HepG2 (cell line): ENCODE results near the gene SIX5. TPM values are rescaled to one million over a fixed set of nuclear protein-coding genes. Genes with fewer than 3 reads are reported as not detected.

Experiments used
- CREB1 ChIP-seq, 2 experiments: fragments of 450-650 bp in 1 of 2; IDR thresholded peaks; 2 replicates each; pipeline ENCODE4 v1.6.1; 2016 to 2017; ENCODE audit warnings: control low read depth in 1 of 2, mild to moderate bottlenecking in 1 of 2, missing compliant biosample characterization in 1 of 2, missing genetic modification characterization in 1 of 2
- CSRNP2 ChIP-seq: sonication (generic); formaldehyde crosslinking; conservative IDR thresholded peaks from 2 replicates; pipeline ENCODE4 v1.8.0; 2022; ENCODE audit warnings: low read depth, missing genetic modification reagents
- DBP ChIP-seq: sonication (generic); formaldehyde crosslinking; IDR thresholded peaks from 2 replicates; pipeline ENCODE4 v1.4.0; 2020; ENCODE audit warnings: missing genetic modification reagents; ENCODE audit errors: not compliant biosample characterization
- DPF2 ChIP-seq: sonication (generic); formaldehyde crosslinking; IDR thresholded peaks from 2 replicates; pipeline ENCODE4 v1.4.0; 2020; ENCODE audit warnings: mild to moderate bottlenecking, low read depth, missing genetic modification reagents, borderline replicate concordance
- NFIB ChIP-seq: sonication (generic); formaldehyde crosslinking; IDR thresholded peaks from 2 replicates; pipeline ENCODE4 v1.9.0; 2021; ENCODE audit warnings: missing genetic modification reagents, mild to moderate bottlenecking, borderline replicate concordance
- PAWR ChIP-seq: sonication (generic); formaldehyde crosslinking; IDR thresholded peaks from 2 replicates; pipeline ENCODE4 v1.4.0; 2020; ENCODE audit warnings: missing genetic modification reagents, mild to moderate bottlenecking, borderline replicate concordance
- PCBP2 ChIP-seq: fragments of 200-400 bp; formaldehyde crosslinking; optimal IDR thresholded peaks from 2 replicates; pipeline ENCODE3; 2018; ENCODE audit warnings: low read length, low read depth; ENCODE audit not compliant: poor library complexity, severe bottlenecking
- SCMH1 ChIP-seq: sonication (generic); formaldehyde crosslinking; IDR thresholded peaks from 2 replicates; pipeline ENCODE4 v1.9.0; 2021; ENCODE audit warnings: missing genetic modification reagents, mild to moderate bottlenecking, borderline replicate concordance
- SSRP1 ChIP-seq: IDR thresholded peaks from 2 replicates; pipeline ENCODE4 v1.6.1; 2016; ENCODE audit warnings: control low read depth
- SYNCRIP ChIP-seq: fragments of 200-400 bp; formaldehyde crosslinking; IDR thresholded peaks from 2 replicates; pipeline ENCODE4 v1.6.1; 2018; ENCODE audit warnings: mild to moderate bottlenecking, low read depth, low read length; ENCODE audit not compliant: insufficient read depth
- ZMYM3 ChIP-seq: sonication (generic); formaldehyde crosslinking; IDR thresholded peaks from 2 replicates; pipeline ENCODE4 v1.5.1; 2020; ENCODE audit warnings: mild to moderate bottlenecking, missing genetic modification reagents
- ZMYM4 ChIP-seq: sonication (generic); formaldehyde crosslinking; IDR thresholded peaks from 2 replicates; pipeline ENCODE4 v1.8.1; 2023; ENCODE audit warnings: mild to moderate bottlenecking, missing genetic modification reagents
- ZNF138 ChIP-seq: sonication (generic); formaldehyde crosslinking; IDR thresholded peaks from 2 replicates; pipeline ENCODE4 v1.5.0; 2020; ENCODE audit warnings: mild to moderate bottlenecking, low read depth, missing genetic modification reagents
- ZSCAN12 ChIP-seq: sonication (generic); formaldehyde crosslinking; IDR thresholded peaks from 2 replicates; pipeline ENCODE4 v1.9.0; 2021; ENCODE audit warnings: mild to moderate bottlenecking, missing genetic modification reagents
- polyA plus RNA-seq, 8 experiments: library from polyadenylated mRNA; depleted of rRNA in 3 of 8; stranded (reverse) in 7 of 8; unstranded in 1 of 8; fragments of >200 nt; fragmentation: Illumina TruSeq in 4 of 8; extraction: Trizol in 4 of 8; gene quantifications; 2 replicates each; pipeline versions ENCODE4 v1.2.1 to v1.2.3, GENCODE V29; 2011 to 2016; ENCODE audit warnings: low read depth in 4 of 8, missing spikeins in 1 of 8, mixed read lengths in 1 of 8; ENCODE audit not compliant: insufficient read depth in 1 of 8
- total RNA-seq, 5 experiments: library from RNA; depleted of rRNA; stranded (reverse); fragments of >200 nt; fragmentation: Illumina TruSeq; extraction: Trizol; gene quantifications; 2 replicates each; pipeline ENCODE4 v1.2.3, GENCODE V29; 2016; ENCODE audit warnings: low read depth in 1 of 5
- TF ChIP-seq, protein P1 (sequence below): sonication (generic); formaldehyde crosslinking; IDR thresholded peaks from 2 replicates; pipeline ENCODE4 v1.4.0; 2020; ENCODE audit warnings: missing genetic modification reagents, borderline replicate concordance
- TF ChIP-seq, protein P2 (sequence below): sonication (generic); formaldehyde crosslinking; conservative IDR thresholded peaks from 2 replicates; pipeline ENCODE4 v1.4.0; 2020; ENCODE audit warnings: missing genetic modification reagents
- TF ChIP-seq, protein P3 (sequence below): sonication (generic); formaldehyde crosslinking; IDR thresholded peaks from 2 replicates; pipeline ENCODE4 v1.8.0; 2022; ENCODE audit warnings: mild to moderate bottlenecking, missing genetic modification reagents; ENCODE audit not compliant: insufficient replicate concordance

SIX5 gene
- total and polyA plus RNA-seq, 2 of the 13 experiments (the other 11 are each of a cell fraction or from before 2014, with no cell fraction given): 7.7 to 10.5 TPM

GRCh38 chr19:45770192-45771101 lies 1.4 kb upstream of the SIX5 start (continued):
- TF ChIP-seq PCBP2 (no peak), SYNCRIP (no peak), NFIB (CRISPR knock-in tag) (no peak), ZNF138 (CRISPR knock-in tag) (0 out of 2 replicates have a peak, but pooled peaks have one; percentile 66), ZMYM3 (no peak), PAWR (CRISPR knock-in tag) (0 out of 2 replicates have a peak, but pooled peaks have one; percentile 52), ZSCAN12 (CRISPR knock-in tag) (no peak), DPF2 (no peak), CSRNP2 (CRISPR knock-in tag) (no peak), SSRP1 (no peak), SCMH1 (no peak), CREB1 (IDR thresholded peaks at IDR 0.05) (peak; percentile 75), CREB1 (CRISPR knock-in tag; IDR thresholded peaks at IDR 0.05) (peak; percentile 45; the same call in 1 of the 2 replicates), DBP (CRISPR knock-in tag) (no peak), ZMYM4 (CRISPR knock-in tag) (peak; percentile 60)
- TF ChIP-seq, protein P1, sequence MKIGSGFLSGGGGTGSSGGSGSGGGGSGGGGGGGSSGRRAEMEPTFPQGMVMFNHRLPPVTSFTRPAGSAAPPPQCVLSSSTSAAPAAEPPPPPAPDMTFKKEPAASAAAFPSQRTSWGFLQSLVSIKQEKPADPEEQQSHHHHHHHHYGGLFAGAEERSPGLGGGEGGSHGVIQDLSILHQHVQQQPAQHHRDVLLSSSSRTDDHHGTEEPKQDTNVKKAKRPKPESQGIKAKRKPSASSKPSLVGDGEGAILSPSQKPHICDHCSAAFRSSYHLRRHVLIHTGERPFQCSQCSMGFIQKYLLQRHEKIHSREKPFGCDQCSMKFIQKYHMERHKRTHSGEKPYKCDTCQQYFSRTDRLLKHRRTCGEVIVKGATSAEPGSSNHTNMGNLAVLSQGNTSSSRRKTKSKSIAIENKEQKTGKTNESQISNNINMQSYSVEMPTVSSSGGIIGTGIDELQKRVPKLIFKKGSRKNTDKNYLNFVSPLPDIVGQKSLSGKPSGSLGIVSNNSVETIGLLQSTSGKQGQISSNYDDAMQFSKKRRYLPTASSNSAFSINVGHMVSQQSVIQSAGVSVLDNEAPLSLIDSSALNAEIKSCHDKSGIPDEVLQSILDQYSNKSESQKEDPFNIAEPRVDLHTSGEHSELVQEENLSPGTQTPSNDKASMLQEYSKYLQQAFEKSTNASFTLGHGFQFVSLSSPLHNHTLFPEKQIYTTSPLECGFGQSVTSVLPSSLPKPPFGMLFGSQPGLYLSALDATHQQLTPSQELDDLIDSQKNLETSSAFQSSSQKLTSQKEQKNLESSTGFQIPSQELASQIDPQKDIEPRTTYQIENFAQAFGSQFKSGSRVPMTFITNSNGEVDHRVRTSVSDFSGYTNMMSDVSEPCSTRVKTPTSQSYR (CRISPR knock-in tag): peak; percentile 6; the same call in 1 of the 2 replicates
- TF ChIP-seq, protein P2, sequence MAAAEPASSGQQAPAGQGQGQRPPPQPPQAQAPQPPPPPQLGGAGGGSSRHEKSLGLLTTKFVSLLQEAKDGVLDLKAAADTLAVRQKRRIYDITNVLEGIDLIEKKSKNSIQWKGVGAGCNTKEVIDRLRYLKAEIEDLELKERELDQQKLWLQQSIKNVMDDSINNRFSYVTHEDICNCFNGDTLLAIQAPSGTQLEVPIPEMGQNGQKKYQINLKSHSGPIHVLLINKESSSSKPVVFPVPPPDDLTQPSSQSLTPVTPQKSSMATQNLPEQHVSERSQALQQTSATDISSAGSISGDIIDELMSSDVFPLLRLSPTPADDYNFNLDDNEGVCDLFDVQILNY (CRISPR knock-in tag): no peak
- TF ChIP-seq, protein P3, sequence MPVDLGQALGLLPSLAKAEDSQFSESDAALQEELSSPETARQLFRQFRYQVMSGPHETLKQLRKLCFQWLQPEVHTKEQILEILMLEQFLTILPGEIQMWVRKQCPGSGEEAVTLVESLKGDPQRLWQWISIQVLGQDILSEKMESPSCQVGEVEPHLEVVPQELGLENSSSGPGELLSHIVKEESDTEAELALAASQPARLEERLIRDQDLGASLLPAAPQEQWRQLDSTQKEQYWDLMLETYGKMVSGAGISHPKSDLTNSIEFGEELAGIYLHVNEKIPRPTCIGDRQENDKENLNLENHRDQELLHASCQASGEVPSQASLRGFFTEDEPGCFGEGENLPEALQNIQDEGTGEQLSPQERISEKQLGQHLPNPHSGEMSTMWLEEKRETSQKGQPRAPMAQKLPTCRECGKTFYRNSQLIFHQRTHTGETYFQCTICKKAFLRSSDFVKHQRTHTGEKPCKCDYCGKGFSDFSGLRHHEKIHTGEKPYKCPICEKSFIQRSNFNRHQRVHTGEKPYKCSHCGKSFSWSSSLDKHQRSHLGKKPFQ (CRISPR knock-in tag): peak; percentile 87
